B cell (primary cell): ENCODE data around the gene RSPO4. TPM values are rescaled to one million over a fixed set of nuclear protein-coding genes. Genes with fewer than 3 reads are reported as not detected.

Experiments
- ATAC-seq: fragments of 200-7000 bp; cut with Tn5 transposase; one replicate; pipeline ENCODE4 v1.10.0; 2021; ENCODE audit warnings: low read depth, mild to moderate bottlenecking, moderate number of reproducible peaks, moderate library complexity
- CTCF ChIA-PET: fragments of 350-600 bp; sonication (Branson Sonifier 250); formaldehyde crosslinking; loops from one replicate; lab custom pipeline; 2021; ENCODE audit warnings: antibody characterized with exemption, inconsistent platforms; lab: Charles Lee
- POLR2A ChIA-PET: fragments of 350-600 bp; sonication (Branson Sonifier 250); formaldehyde crosslinking; loops from one replicate; lab custom pipeline; 2021; ENCODE audit warnings: antibody characterized with exemption; lab: Charles Lee
- DNase-seq: peaks from one replicate; pipeline ENCODE4 v3.0.0; 2013
- H2AFZ ChIP-seq: 2 replicates; pipeline ENCODE4 v1.6.1; 2012; ENCODE audit warnings: mild to moderate bottlenecking, low read depth, low read length; ENCODE audit not compliant: insufficient read depth, poor library complexity, severe bottlenecking
- H3K27ac ChIP-seq, 2 donors: 1 replicate in 1 of 2; 2 replicates in 1 of 2; pipeline ENCODE4 v1.5.1; 2012 to 2013; ENCODE audit warnings: low read length in 2 of 2, mild to moderate bottlenecking in 2 of 2, moderate library complexity in 1 of 2
- H3K27me3 ChIP-seq, 4 experiments: fragments of 200-600 bp in 1 of 4; sonication (generic) in 1 of 4; replicated peaks in 1 of 4; 1 replicate in 2 of 4; 2 replicates in 2 of 4; pipeline versions ENCODE4 v1.6.1 to v1.7.0; 2013 to 2016; ENCODE audit warnings: low read length in 3 of 4, mild to moderate bottlenecking in 2 of 4, mixed read lengths in 1 of 4, moderate library complexity in 1 of 4; ENCODE audit not compliant: insufficient read depth in 4 of 4, control insufficient read depth in 3 of 4; ENCODE audit errors: control extremely low read depth in 1 of 4
- H3K36me3 ChIP-seq, 2 experiments: replicated peaks in 1 of 2; 1 replicate in 1 of 2; 2 replicates in 1 of 2; pipeline versions ENCODE4 v1.6.1 to v1.7.1; 2013; ENCODE audit warnings: low read length in 1 of 2; ENCODE audit not compliant: insufficient read depth in 2 of 2, control insufficient read depth in 1 of 2; ENCODE audit errors: control extremely low read depth in 1 of 2, extremely low read depth in 1 of 2
- H3K4me1 ChIP-seq, 2 donors: fragments of 200-600 bp in 1 of 2; sonication (generic) in 1 of 2; 1 replicate in 1 of 2; 2 replicates in 1 of 2; pipeline versions ENCODE4 v1.5.1 to v1.6.1; 2013 to 2017; ENCODE audit warnings: low read length in 2 of 2; ENCODE audit not compliant: control insufficient read depth in 2 of 2, insufficient read depth in 2 of 2
- H3K4me2 ChIP-seq: replicated peaks from 2 replicates; pipeline ENCODE3; 2012; ENCODE audit warnings: mild to moderate bottlenecking, low read depth, low read length; ENCODE audit not compliant: poor library complexity, severe bottlenecking
- H3K4me3 ChIP-seq, 5 experiments: fragments of 200-600 bp in 1 of 5; sonication (generic) in 1 of 5; 1 replicate in 3 of 5; 2 replicates in 2 of 5; pipeline versions ENCODE4 v1.5.1 to v1.7.0; 2011 to 2016; ENCODE audit warnings: low read length in 4 of 5, mild to moderate bottlenecking in 4 of 5, low read depth in 2 of 5, control low read depth in 1 of 5, moderate library complexity in 1 of 5; ENCODE audit not compliant: insufficient read depth in 1 of 5; ENCODE audit errors: control extremely low read depth in 1 of 5, extremely low read depth in 1 of 5
- H3K79me2 ChIP-seq: fragments of 200-600 bp; sonication (generic); one replicate; pipeline ENCODE4 v1.6.0; 2016; ENCODE audit warnings: low read length; ENCODE audit not compliant: control insufficient read depth, insufficient read depth
- H3K9ac ChIP-seq: fragments of 200-600 bp; sonication (generic); 2 replicates; pipeline ENCODE4 v1.6.1; 2017; ENCODE audit warnings: mild to moderate bottlenecking, low read length, moderate library complexity
- H3K9me3 ChIP-seq, 3 donors: one replicate each; pipeline versions ENCODE4 v1.6.1 to v1.7.1; 2013; ENCODE audit warnings: low read length in 2 of 3; ENCODE audit not compliant: control insufficient read depth in 2 of 3, insufficient read depth in 1 of 3; ENCODE audit errors: control extremely low read depth in 1 of 3
- H4K20me1 ChIP-seq: 2 replicates; pipeline ENCODE4 v1.6.0; 2012; ENCODE audit warnings: mild to moderate bottlenecking, low read length; ENCODE audit not compliant: insufficient read depth, control insufficient read depth, poor library complexity, severe bottlenecking
- H3K27ac Mint-ChIP-seq: one replicate; pipeline ENCODE4 v1.8.0; 2021; ENCODE audit warnings: mixed read lengths
- H3K27me3 Mint-ChIP-seq: one replicate; pipeline ENCODE4 v1.8.0; 2021; ENCODE audit warnings: mixed read lengths
- H3K4me1 Mint-ChIP-seq: one replicate; pipeline ENCODE4 v1.8.0; 2021; ENCODE audit warnings: mixed read lengths
- H3K4me3 Mint-ChIP-seq: one replicate; pipeline ENCODE4 v1.8.0; 2021; ENCODE audit warnings: mixed read lengths
- H3K9me3 Mint-ChIP-seq: one replicate; pipeline ENCODE4 v1.8.0; 2022; ENCODE audit warnings: mixed read lengths; ENCODE audit not compliant: insufficient read depth
- CTCF ChIP-seq: fragments of 200-600 bp; IDR thresholded peaks from one replicate; pipeline ENCODE4 v1.8.0; 2022; ENCODE audit warnings: antibody characterized with exemption, mild to moderate bottlenecking
- EZH2 ChIP-seq: IDR thresholded peaks from 2 replicates; pipeline ENCODE4 v1.6.1; 2012; ENCODE audit warnings: borderline replicate concordance, low read depth, mild to moderate bottlenecking, moderate library complexity, low read length; ENCODE audit not compliant: insufficient read depth, poor library complexity, severe bottlenecking
- WGBS: methylation state at CpG from one replicate; pipeline ENCODE4 v1.1.5; 2013; ENCODE audit warnings: missing lambda C conversion rate; ENCODE audit not compliant: insufficient coverage; 5-methylcytosine and 5-hydroxymethylcytosine counted together
- intact Hi-C: fragments of 100-400 bp; cut with micrococcal nuclease; formaldehyde crosslinking; loops from one replicate; pipeline ENCODE4 v1.10.0; 2022
- polyA plus RNA-seq: library from polyadenylated mRNA; depleted of rRNA; stranded (reverse); fragments of >200 nt; gene quantifications from 2 replicates; pipeline ENCODE4 v1.2.3, GENCODE V29; 2012
- total RNA-seq, 2 donors: library from RNA; stranded (reverse); fragments of 120-200 nt in 1 of 2; gene quantifications; 1 replicate in 1 of 2; 2 replicates in 1 of 2; pipeline versions ENCODE4 v1.2.3 to v1.2.4, GENCODE V29; 2013 to 2022

The RSPO4 gene
- total and polyA plus RNA-seq, 2 donors (not counting 1 experiment from before 2014, with no cell fraction given) = 0.04 to 0.37 TPM

- no peaks in the 10 kb centered on the region for H3K27me3 ChIP-seq
- H3K4me1 Mint-ChIP-seq = peaks cover 15% of the 10 kb centered on the region
- POLR2A ChIA-PET = no interaction called here
- WGBS = no CpG with 5 or more reads among the region's 3 CpGs
- no peaks in the 10 kb centered on the region for H3K9me3 Mint-ChIP-seq
- H3K4me2 ChIP-seq = no peak overlapping the region
- no peak overlapping the region for H3K27ac Mint-ChIP-seq
- H3K4me3 ChIP-seq = no peak overlapping the region
- intact Hi-C loops = no loop called here
- H4K20me1 ChIP-seq = no peaks in the 10 kb centered on the region
- no peaks in the 10 kb centered on the region for H3K9me3 ChIP-seq
- no peak overlapping the region for H3K4me3 Mint-ChIP-seq
- H2AFZ ChIP-seq = no peak overlapping the region
- no peaks in the 10 kb centered on the region for H3K79me2 ChIP-seq
- no peak overlapping the region for H3K27ac ChIP-seq
- CTCF ChIA-PET = no interaction called here
- H3K36me3 ChIP-seq = no peaks in the 10 kb centered on the region
- peaks cover 8% of the 10 kb centered on the region in 2 donors for H3K4me1 ChIP-seq
- DNase-seq = no peak
- no peak for ATAC-seq
- TF ChIP-seq EZH2 (no peak), CTCF (no peak)
- peaks cover under 1% of the 10 kb centered on the region for H3K27me3 Mint-ChIP-seq
- H3K9ac ChIP-seq = no peak overlapping the region
Observed at GRCh38 chr20:1035466-1035865, 33.4 kb upstream of the RSPO4 start.

GRCh38 chr20:1034415-1034789 is 32.3 kb upstream of the RSPO4 start:
- H3K27me3 ChIP-seq = no peaks in the 10 kb centered on the region
- H3K4me3 Mint-ChIP-seq = peak overlapping the region; percentile 41
- 73% methylated on average over 3 of the region's 4 CpGs for WGBS
- H3K4me1 Mint-ChIP-seq = peaks cover 15% of the 10 kb centered on the region
- peaks cover 8% of the 10 kb centered on the region in 2 donors for H3K4me1 ChIP-seq
- H3K9ac ChIP-seq = no peak overlapping the region
- no peaks in the 10 kb centered on the region for H3K36me3 ChIP-seq
- H3K79me2 ChIP-seq = no peaks in the 10 kb centered on the region
- H3K27ac ChIP-seq = no peak overlapping the region
- H3K27ac Mint-ChIP-seq = no peak overlapping the region
- H3K4me3 ChIP-seq = no peak overlapping the region
- H3K4me2 ChIP-seq = no peak overlapping the region
- H3K9me3 ChIP-seq = no peaks in the 10 kb centered on the region
- intact Hi-C loops = no loop called here
- H4K20me1 ChIP-seq = no peaks in the 10 kb centered on the region
- ATAC-seq (no peak), DNase-seq (no peak)
- ChIA-PET CTCF (interaction anchor here (1.4 kb wide), 1 partner anchor 9 kb away, joined by 5 read pairs; no protein-coding TSS in a partner anchor), POLR2A (no interaction called here)
- H3K27me3 Mint-ChIP-seq = peaks cover 10% of the 10 kb centered on the region
- no peaks in the 10 kb centered on the region for H3K9me3 Mint-ChIP-seq
- no peak overlapping the region for H2AFZ ChIP-seq
- TF ChIP-seq CTCF = no peak
- no peak for TF ChIP-seq EZH2
